RWPE2 (cell line): ENCODE measurements around the gene EVL.

Experiments
- ATAC-seq: fragments of 200-7000 bp; cut with Tn5 transposase; 3 replicates; pipeline ENCODE4 v1.9.1; 2021; ENCODE audit warnings: low read depth
- DNase-seq: peaks from one replicate; pipeline ENCODE4 v3.0.0-alpha.2; 2020; ENCODE audit warnings: low spot score
- H3K27ac ChIP-seq: fragments of 450-650 bp; 2 replicates; pipeline ENCODE4 v1.5.1; 2017; ENCODE audit warnings: mild to moderate bottlenecking; ENCODE audit not compliant: poor library complexity, severe bottlenecking
- H3K27me3 ChIP-seq: fragments of 250-450 bp; sonication (Bioruptor Pico); 2 replicates; pipeline ENCODE4 v1.5.1; 2021; ENCODE audit warnings: mild to moderate bottlenecking, moderate library complexity; ENCODE audit not compliant: insufficient read depth, poor library complexity, severe bottlenecking
- H3K36me3 ChIP-seq: fragments of 250-450 bp; sonication (Bioruptor Pico); 2 replicates; pipeline ENCODE4 v1.5.1; 2020; ENCODE audit warnings: low read depth, mild to moderate bottlenecking, moderate library complexity
- H3K4me1 ChIP-seq: fragments of 250-450 bp; sonication (Bioruptor Pico); 2 replicates; pipeline ENCODE4 v1.5.1; 2021; ENCODE audit warnings: mild to moderate bottlenecking, moderate library complexity; ENCODE audit not compliant: insufficient read depth, poor library complexity, severe bottlenecking
- H3K4me3 ChIP-seq: fragments of 250-450 bp; sonication (Bioruptor Pico); 2 replicates; pipeline ENCODE4 v1.5.1; 2021; ENCODE audit warnings: mild to moderate bottlenecking, moderate library complexity; ENCODE audit not compliant: severe bottlenecking
- H3K9me3 ChIP-seq: fragments of 250-450 bp; sonication (Bioruptor Pico); 2 replicates; pipeline ENCODE4 v1.5.1; 2021; ENCODE audit warnings: mild to moderate bottlenecking, moderate library complexity; ENCODE audit not compliant: severe bottlenecking
- TF ChIP-seq, protein P1 (sequence below): fragments of 450-650 bp; IDR thresholded peaks from one replicate; pipeline ENCODE4 v1.5.1; 2017; ENCODE audit warnings: mild to moderate bottlenecking, moderate library complexity; ENCODE audit not compliant: poor library complexity, severe bottlenecking

The EVL gene

DNA sequence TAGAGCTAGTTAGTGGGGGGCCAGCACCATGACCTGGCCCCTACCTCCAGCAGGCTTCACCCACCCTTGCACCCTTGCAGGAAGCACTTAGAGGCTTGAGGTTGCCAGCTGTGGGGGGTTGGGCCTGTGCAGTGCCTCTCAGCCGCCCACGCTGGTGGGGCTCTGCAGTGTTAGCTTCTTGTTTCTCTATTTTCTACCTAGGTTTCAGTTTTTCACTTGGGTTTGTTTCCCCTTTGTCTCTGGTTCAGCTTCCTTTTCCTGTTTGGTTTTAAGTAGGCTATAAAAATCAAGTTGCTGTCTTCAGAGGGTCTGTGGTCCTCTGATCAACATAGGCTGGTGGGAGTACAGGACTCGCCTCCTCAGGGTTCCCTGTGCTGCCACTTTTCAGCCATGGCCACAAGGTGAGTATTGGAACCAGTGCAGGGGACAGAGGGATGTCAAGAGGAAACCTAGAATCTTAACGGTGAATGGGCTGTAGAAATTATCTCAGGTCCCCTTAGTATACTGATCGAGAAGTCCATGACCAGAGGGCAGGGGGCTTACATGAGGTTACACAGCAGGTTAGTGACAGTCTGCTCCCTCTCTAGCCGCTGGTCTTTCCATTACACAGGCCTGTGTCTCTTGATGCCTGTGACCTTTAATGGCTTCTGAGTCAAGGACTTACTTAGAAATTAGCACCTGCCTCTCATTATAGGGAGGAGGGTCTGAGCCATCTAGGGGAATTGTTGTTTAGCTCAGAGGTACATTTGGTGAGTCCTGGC is at the start of gene EVL:
Gene EVL (plus strand): TSS at position 312 of the 761 bp plus-strand sequence. CDS start 79 bp downstream, at position 391.
- Histone ChIP-seq H3K27me3 (no peaks in the 10 kb centered on the region), H3K9me3 (no peaks in the 10 kb centered on the region), H3K4me1 (peaks cover 15% of the 10 kb centered on the region), H3K27ac (no peak within 1 kb of the TSS), H3K4me3 (no peak within 1 kb of the TSS), H3K36me3 (no peaks in the 10 kb centered on the region)
- ATAC-seq (no peak), DNase-seq (no peak)
- TF ChIP-seq, protein P1, sequence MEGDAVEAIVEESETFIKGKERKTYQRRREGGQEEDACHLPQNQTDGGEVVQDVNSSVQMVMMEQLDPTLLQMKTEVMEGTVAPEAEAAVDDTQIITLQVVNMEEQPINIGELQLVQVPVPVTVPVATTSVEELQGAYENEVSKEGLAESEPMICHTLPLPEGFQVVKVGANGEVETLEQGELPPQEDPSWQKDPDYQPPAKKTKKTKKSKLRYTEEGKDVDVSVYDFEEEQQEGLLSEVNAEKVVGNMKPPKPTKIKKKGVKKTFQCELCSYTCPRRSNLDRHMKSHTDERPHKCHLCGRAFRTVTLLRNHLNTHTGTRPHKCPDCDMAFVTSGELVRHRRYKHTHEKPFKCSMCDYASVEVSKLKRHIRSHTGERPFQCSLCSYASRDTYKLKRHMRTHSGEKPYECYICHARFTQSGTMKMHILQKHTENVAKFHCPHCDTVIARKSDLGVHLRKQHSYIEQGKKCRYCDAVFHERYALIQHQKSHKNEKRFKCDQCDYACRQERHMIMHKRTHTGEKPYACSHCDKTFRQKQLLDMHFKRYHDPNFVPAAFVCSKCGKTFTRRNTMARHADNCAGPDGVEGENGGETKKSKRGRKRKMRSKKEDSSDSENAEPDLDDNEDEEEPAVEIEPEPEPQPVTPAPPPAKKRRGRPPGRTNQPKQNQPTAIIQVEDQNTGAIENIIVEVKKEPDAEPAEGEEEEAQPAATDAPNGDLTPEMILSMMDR: no peak

DNA sequence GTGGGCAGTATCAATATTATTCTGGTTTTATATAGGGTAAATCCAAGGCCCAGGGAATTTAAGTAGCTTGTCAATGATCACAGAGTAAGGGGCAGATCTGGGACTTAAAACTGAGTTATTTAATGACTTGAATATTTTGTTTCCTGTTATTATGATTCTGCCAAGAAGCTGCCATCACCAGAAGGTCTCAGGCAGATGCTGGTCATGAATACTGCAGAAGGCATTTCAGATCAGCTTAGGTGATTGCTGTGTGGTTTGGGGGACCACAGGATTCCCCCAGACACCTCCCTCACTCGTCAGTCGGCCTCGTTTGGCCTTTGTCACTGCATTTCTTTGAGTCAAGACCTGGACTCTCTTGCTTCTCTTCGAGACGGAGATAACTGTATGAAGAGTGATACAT is 47.7 kb upstream of the EVL start:
- DNase-seq: no peak
- TF ChIP-seq, protein P1: no peak

DNA sequence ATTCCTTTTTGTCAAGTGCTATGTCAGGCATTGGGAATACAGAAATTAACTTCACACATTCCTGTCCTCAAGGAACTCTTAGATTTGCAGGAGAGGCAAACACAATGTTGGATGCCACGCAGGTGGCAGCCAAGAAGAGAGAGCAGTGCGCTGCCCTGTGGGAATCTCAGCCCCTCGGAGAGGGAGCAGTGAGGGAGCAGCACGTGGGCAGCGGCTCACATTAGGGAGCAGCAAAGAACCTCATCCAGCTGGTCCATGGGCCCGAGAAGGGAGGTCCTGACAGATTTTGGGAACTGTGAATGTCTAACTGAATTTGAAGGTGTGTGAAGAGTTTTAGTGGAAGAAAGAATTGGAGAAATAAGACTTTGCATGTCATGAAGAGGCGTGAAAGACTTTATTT is 47.2 kb upstream of the EVL start:
- no peaks in the 10 kb centered on the region for H3K36me3 ChIP-seq
- no peak overlapping the region for H3K4me3 ChIP-seq
- TF ChIP-seq, protein P1: no peak
- H3K4me1 ChIP-seq: peaks cover 15% of the 10 kb centered on the region
- no peaks in the 10 kb centered on the region for H3K27me3 ChIP-seq
- ATAC-seq (no peak), DNase-seq (no peak)
- no peaks in the 10 kb centered on the region for H3K9me3 ChIP-seq
- H3K27ac ChIP-seq: peak overlapping the region; percentile 44

More for the DNA sequence above, 47.7 kb upstream of the EVL start:
- H3K4me1 ChIP-seq: peaks cover 16% of the 10 kb centered on the region
- H3K27me3 ChIP-seq: no peaks in the 10 kb centered on the region
- H3K4me3 ChIP-seq: no peak overlapping the region
- H3K9me3 ChIP-seq: no peaks in the 10 kb centered on the region
- peak overlapping the region; percentile 44 for H3K27ac ChIP-seq
- no peak for ATAC-seq
- H3K36me3 ChIP-seq: no peaks in the 10 kb centered on the region

GRCh38 chr14:100018482-100018881 is 46.7 kb upstream of the EVL start:
- peak; percentile 28; the same call in 2 of the 3 replicates for ATAC-seq
- TF ChIP-seq, protein P1: no peak
- Histone ChIP-seq H3K4me1 (peaks cover 15% of the 10 kb centered on the region), H3K27ac (peak overlapping the region; percentile 44), H3K4me3 (no peak overlapping the region), H3K36me3 (no peaks in the 10 kb centered on the region), H3K27me3 (no peaks in the 10 kb centered on the region), H3K9me3 (no peaks in the 10 kb centered on the region)
- no peak for DNase-seq

- Histone ChIP-seq H3K9me3 (no peaks in the 10 kb centered on the region), H3K27me3 (no peaks in the 10 kb centered on the region), H3K36me3 (no peaks in the 10 kb centered on the region), H3K4me1 (peaks cover 15% of the 10 kb centered on the region), H3K27ac (peak overlapping the region; percentile 44), H3K4me3 (no peak overlapping the region)
- no peak for DNase-seq
- ATAC-seq: peak; percentile 44; the same call in 2 of the 3 replicates
- TF ChIP-seq, protein P1: no peak
Observed at GRCh38 chr14:100019156-100019744, 46.0 kb upstream of the EVL start.
